NCI-H2227 treated with DMSO at 0.1 percent for 48 hours (cell line): ENCODE results near the gene SCAI.
"Not testable (repeated sequence)": the region's sequence is repeated elsewhere in the genome, so short reads cannot be mapped to it uniquely, and the experiment has no call there.

ENCODE experiments used
- DNase-seq: peaks from one replicate; lab custom pipeline; 2025; lab: John Stamatoyannopoulos, UW

SCAI gene

GRCh38 chr9:125028041-125028440 is 115.3 kb downstream of the SCAI start:
- DNase-seq, result no peak

DNA sequence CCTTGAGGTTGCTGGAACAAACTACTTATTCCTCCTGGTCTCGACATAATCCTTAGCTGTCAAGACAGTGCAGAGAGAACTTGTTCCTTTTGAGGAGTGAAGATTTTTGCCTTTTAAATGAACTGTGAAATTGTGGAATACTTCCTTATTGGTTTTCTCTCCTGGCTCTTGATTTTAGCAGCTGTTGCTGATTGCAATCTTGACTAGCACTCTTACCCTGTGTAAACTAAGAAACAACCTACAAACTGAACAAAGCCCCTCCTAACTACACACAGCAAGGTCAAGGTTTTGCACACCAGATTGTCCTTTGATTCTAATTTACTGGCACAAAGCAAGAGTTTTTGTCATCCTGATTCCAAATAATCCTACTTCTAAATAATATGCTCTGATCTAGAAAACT is 118.4 kb downstream of the SCAI start:
- no peak for DNase-seq

- DNase-seq, result no peak
These were observed 122.3 kb downstream of the SCAI start for GRCh38 chr9:125021069-125021468.

DNA sequence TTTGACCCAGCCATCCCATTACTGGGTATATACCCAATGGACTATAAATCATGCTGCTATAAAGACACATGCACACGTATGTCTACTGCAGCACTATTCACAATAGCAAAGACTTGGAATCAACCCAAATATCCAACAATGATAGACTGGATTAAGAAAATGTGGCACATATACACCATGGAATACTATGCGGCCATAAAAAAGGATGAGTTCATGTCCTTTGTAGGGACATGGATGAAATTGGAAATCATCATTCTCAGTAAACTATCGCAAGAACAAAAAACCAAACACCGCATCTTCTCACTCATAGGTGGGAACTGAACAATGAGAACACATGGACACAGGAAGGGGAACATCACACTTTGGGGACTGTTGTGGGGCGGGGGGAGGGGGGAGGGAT is 127.7 kb downstream of the SCAI start:
- DNase-seq, result not testable (repeated sequence)

DNA sequence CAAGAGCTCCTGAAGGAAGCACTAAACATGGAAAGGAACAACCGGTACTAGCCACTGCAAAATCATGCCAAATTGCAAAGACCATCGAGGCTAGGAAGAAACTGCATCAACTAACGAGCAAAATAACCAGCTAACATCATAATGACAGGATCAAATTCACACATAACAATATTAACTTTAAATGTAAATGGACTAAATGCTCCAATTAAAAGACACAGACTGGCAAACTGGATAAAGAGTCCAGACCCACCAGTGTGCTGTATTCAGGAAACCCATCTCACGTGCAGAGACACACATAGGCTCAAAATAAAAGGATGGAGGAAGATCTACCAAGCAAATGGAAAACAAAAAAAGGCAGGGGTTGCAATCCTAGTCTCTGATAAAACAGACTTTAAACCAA is 131.3 kb downstream of the SCAI start:
- not testable (repeated sequence) for DNase-seq

GRCh38 chr9:125008599-125008998 is 134.7 kb downstream of the SCAI start:
- DNase-seq, result no peak

DNA sequence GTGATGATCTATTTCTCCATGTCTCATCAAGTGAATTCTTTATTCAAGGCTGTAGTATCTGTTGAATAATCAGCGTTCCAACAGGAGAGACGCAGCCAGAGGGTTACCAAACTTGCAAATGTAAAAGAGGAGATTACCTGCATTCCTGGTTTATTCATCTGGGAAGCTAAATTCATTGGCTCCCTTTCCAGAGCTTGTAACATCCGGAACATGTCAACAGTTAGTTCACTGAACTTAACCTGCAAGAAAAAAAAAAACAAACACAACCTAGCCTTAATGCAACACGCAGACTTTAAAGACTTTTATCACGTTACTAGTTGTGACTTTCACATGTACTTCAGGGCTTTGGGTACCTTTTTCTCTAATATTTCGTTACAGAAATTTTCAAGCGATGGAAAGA is 140.0 kb downstream of the SCAI start:
- DNase-seq, result no peak

DNA sequence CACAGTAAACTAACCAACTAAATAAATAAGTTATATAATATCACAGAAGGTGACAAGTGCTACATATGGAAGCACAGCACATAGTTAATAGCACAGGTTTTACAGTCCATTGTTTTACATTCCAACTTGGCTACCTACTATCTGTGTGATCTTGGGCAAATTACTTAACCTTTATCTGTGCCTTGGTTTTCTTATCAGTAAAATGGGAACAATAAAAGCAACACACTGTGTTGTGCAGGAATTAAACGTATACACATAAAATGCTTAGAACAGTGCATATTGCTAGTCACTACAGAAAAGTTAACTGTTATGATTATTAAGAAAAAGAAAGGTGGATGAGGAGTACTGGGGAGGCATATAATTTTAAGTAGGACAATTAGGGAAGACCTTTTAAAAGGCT is 159.6 kb downstream of the SCAI start:
- DNase-seq, result no peak

DNA sequence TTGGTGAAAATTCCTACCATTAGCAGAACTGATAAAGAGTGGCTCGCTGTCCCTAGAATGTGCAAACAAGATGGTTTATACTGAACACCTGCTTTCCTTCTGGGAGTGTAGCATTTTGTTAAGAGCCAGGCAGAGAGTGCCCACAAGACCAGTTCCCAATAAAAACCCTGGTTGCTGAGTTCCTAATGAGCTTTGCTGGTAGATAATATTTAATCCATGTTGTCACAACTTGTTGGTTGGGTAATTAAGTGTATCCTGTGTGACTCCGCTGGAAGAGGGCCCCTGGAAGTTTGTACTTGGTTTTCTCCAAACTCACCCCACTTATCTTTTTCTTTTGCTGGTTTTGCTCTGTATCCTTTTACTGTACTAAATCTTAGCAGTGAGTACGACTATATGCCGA is 162.9 kb downstream of the SCAI start:
- no peak for DNase-seq

DNA sequence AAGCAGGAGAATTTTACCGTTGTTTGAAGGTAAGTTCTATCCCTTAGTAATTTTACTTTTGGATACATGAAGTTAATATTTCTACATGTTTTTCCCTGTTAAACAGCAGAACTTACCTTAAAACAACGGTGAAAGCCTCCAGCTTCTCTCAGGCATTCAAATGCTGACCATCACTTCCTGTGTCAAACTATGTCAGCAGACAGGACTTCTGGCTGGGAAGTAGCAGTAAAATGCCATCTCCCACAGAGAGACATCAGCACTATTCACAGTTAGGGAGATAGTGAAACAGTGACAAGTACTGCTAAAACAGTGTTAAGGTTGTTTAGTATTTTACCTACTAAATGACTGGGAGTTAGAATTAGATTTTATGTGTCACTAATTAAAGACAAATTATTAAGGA is 168.2 kb downstream of the SCAI start:
- no peak for DNase-seq

GRCh38 chr9:124973807-124974206 is 169.5 kb downstream of the SCAI start:
- DNase-seq, result no peak

DNA sequence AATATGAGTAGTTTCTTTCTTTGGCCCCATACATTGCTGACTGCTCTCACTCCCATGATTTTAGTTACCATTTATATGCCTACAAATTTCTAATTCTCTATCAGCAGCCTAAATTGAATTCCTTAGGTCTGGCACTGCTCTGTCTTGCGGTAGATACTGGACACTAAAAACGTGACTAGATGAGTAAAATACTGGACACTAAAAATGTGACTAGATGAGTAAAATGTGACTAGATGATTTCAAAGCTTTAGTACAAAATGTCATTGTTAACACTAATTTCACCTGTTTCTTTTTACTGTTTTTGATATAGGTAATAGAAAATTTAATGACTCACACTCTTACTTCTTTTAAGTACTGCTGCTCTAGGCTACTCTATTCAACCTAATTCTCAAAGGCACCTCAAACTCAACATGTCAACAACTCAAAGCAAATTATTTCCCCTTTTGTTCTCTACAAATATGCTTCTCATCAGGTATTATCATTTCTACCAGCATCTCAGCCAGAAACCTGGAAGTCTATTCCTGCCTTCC is 171.0 kb downstream of the SCAI start:
- no peak for DNase-seq

DNA sequence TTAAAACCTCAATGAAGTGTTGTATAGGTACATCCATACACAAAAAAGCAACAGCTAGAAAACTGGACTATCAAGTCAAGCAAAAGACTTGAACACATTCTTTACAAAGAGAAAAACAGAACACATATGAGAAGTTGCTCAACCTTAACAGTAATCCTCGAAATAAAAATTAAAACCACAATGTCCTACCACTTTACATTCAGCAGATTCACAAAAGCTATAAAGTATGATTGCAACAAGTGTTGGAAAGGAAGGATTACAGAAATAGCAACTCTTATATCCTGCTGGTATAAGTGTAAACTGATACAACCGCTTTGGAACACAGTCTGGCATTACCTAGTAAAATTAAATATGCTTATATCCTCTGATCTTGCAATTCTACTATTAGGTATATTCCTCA is 173.9 kb downstream of the SCAI start:
- no peak for DNase-seq

- no peak for DNase-seq
These were observed 175.1 kb downstream of the SCAI start for GRCh38 chr9:124968238-124968637.

- not testable (repeated sequence) for DNase-seq
These were observed 177.4 kb downstream of the SCAI start for GRCh38 chr9:124965775-124966568.

DNA sequence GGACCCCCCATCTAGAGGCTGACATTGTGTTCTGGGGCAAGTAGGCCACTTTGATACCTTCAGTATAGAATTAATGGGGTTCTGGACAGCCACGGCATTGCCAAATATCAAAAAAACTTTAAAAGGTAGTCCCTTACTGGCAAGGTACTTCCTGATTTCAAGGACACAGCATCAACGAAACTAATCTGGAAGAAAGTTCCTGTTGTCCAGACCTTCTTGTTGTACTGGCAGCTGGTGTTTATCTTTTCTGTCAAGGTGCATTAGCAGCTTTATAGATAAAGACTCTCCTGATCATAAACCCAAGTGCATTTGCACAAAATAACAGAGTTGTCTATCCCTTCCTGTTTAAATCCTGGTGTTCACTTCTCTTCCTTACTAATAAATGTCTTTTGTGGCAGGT is 178.7 kb downstream of the SCAI start:
- DNase-seq, result no peak

DNA sequence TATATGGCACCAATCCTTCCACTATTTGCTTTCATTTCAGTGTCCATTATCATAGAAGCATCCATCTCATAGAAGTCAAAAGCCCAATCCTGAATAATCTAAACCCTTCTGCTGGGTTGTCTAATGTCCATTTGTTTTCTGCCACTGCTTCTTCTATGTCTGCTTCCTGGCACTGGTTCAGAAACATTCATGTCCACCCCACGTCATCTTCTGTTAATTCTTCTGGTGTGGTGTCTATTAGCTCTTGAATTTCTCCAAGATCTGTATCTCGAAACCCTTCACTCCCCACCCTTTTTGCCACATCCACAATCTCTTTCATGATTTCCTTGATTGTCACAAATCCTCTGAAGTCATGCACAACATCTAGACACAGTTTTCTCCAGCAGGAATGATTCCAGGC is 179.3 kb downstream of the SCAI start:
- no peak for DNase-seq

GRCh38 chr9:124960409-124960752 is 182.9 kb downstream of the SCAI start:
- DNase-seq, result no peak

- DNase-seq, result not testable (repeated sequence)
These were observed 183.5 kb downstream of the SCAI start for GRCh38 chr9:124959671-124960408.

GRCh38 chr9:124954255-124954654 is 189.1 kb downstream of the SCAI start:
- no peak for DNase-seq

DNA sequence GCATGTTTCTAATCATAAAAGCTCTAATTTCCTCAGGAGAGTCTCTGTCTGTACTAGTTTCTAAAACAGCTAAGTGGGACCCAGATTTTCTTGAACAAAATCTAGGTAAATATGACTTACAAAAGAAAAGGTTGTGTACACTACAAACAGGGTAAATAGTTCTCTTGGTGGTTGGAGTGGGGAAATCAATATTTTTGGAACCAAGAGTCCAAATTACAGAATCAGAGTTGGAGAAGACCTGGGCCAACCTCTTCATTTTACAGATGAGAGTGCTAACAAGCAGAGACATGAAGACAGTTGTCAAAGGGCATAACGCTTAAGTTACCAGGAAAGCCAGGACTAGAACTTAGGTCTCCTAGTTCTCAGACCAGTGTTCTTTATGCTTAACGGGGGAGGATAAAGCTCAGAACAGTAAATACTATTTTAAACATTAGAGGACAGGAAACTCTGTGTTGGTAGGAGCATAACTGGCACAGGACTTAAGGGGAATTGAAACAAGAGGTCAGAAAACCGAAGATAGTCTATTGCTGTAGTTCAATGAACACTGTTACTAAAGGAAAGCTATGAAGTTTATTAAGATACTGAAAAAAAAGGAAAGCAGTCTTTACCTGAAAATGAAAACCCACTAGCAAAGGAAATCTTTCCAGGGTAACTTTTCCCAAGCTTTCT is 193.1 kb downstream of the SCAI start:
- no peak for DNase-seq

GRCh38 chr9:124949387-124949786 is 193.9 kb downstream of the SCAI start:
- DNase-seq, result no peak
